PC-9 (cell line): ENCODE results near the gene EPB41L4B. TPM values are rescaled to one million over a fixed set of nuclear protein-coding genes. Genes with fewer than 3 reads are reported as not detected.

ENCODE experiments used
- BruUV-seq: library from RNA; stranded (reverse); fragments of 400-500 nt; replicated peaks from 2 replicates; lab custom pipeline; 2021; lab: Mats Ljungman, UMichigan
- CTCF ChIA-PET: fragments of 300-600 bp; sonication (Branson Sonifier 250); formaldehyde crosslinking; loops from one replicate; lab custom pipeline; 2022; ENCODE audit warnings: antibody characterized with exemption; lab: Charles Lee
- POLR2A ChIA-PET: fragments of 300-600 bp; sonication (Branson Sonifier 250); formaldehyde crosslinking; loops from one replicate; lab custom pipeline; 2022; ENCODE audit warnings: antibody characterized with exemption; ENCODE audit not compliant: unreplicated experiment; lab: Charles Lee
- DNase-seq, 2 experiments: peaks; one replicate each; pipeline versions ENCODE4 v3.0.0 to v3.0.0-alpha.2; 2015 to 2022; ENCODE audit warnings: mixed read lengths in 1 of 2
- H2AFZ ChIP-seq: fragments of 200-600 bp; sonication (generic); 2 replicates; pipeline ENCODE4 v1.8.1; 2017; ENCODE audit warnings: antibody characterized with exemption
- H3F3A ChIP-seq: fragments of 200-600 bp; sonication (generic); 2 replicates; pipeline ENCODE4 v1.8.1; 2017; ENCODE audit warnings: antibody characterized with exemption, mild to moderate bottlenecking, low read depth; ENCODE audit not compliant: insufficient read depth
- H3K27ac ChIP-seq: fragments of 200-600 bp; sonication (generic); 2 replicates; pipeline ENCODE4 v1.6.1; 2016; ENCODE audit warnings: mixed run types
- H3K27me3 ChIP-seq: fragments of 200-600 bp; sonication (generic); 2 replicates; pipeline ENCODE4 v1.6.1; 2016; ENCODE audit warnings: low read depth, mixed run types; ENCODE audit not compliant: insufficient read depth
- H3K36me3 ChIP-seq: fragments of 200-600 bp; sonication (generic); 2 replicates; pipeline ENCODE4 v1.6.1; 2016; ENCODE audit warnings: low read depth, mixed run types
- H3K4me1 ChIP-seq: fragments of 200-600 bp; sonication (generic); replicated peaks from 2 replicates; pipeline ENCODE4 v1.6.1; 2016; ENCODE audit warnings: mixed run types; ENCODE audit not compliant: insufficient read depth
- H3K4me2 ChIP-seq: fragments of 200-600 bp; sonication (generic); 2 replicates; pipeline ENCODE4 v1.6.1; 2017; ENCODE audit warnings: mixed run types
- H3K4me3 ChIP-seq: fragments of 200-600 bp; sonication (generic); 2 replicates; pipeline ENCODE4 v1.6.1; 2016; ENCODE audit warnings: mixed run types
- H3K79me2 ChIP-seq: fragments of 200-600 bp; sonication (generic); 2 replicates; pipeline ENCODE4 v1.6.1; 2017; ENCODE audit warnings: low read depth, mixed run types
- H3K9me2 ChIP-seq: fragments of 200-600 bp; sonication (generic); 2 replicates; pipeline ENCODE4 v1.8.1; 2017; ENCODE audit warnings: mild to moderate bottlenecking; ENCODE audit not compliant: insufficient read depth
- H3K9me3 ChIP-seq: fragments of 200-600 bp; sonication (generic); 2 replicates; pipeline ENCODE4 v1.8.1; 2016; ENCODE audit warnings: low read depth; ENCODE audit not compliant: insufficient read depth
- H4K20me1 ChIP-seq: fragments of 200-600 bp; sonication (generic); 2 replicates; pipeline ENCODE4 v1.8.1; 2017; ENCODE audit not compliant: insufficient read depth
- CTCF ChIP-seq: fragments of 200-600 bp; sonication (generic); conservative IDR thresholded peaks from 2 replicates; pipeline ENCODE4 v1.6.1; 2017; ENCODE audit warnings: mixed run types, antibody characterized with exemption, mild to moderate bottlenecking, moderate library complexity
- EZH2 ChIP-seq: fragments of 200-600 bp; sonication (generic); IDR thresholded peaks from 2 replicates; pipeline ENCODE4 v1.8.0; 2017; ENCODE audit warnings: antibody characterized with exemption, low read depth
- intact Hi-C: fragments of 100-400 bp; cut with micrococcal nuclease; formaldehyde crosslinking; loops from one replicate; pipeline ENCODE4 v1.10.0; 2022; ENCODE audit not compliant: unreplicated experiment
- total RNA-seq: library from RNA; stranded (reverse); gene quantifications from 2 replicates; pipeline ENCODE4 v1.2.3, GENCODE V29; 2021

Gene EPB41L4B
- total RNA-seq, 1 experiment from 2014 or later, result 4.2 TPM

GRCh38 chr9:109229682-109230081, 91.2 kb downstream of the EPB41L4B start:
- Histone ChIP-seq H3F3A (peaks cover 16% of the 10 kb centered on the region), H3K9me2 (0 out of 2 replicates have a peak, but pooled peaks cover 4% of the 10 kb centered on the region), H3K4me3 (no peak overlapping the region), H3K36me3 (no peaks in the 10 kb centered on the region), H3K9me3 (no peaks in the 10 kb centered on the region), H3K79me2 (no peaks in the 10 kb centered on the region), H2AFZ (no peak overlapping the region), H4K20me1 (no peaks in the 10 kb centered on the region; the same call in 1 of the 2 replicates), H3K27ac (no peak overlapping the region), H3K4me1 (peaks cover 18% of the 10 kb centered on the region), H3K27me3 (no peaks in the 10 kb centered on the region), H3K4me2 (no peak overlapping the region)
- no peak for TF ChIP-seq EZH2
- no peak for TF ChIP-seq CTCF
- intact Hi-C loops, result no loop called here
- POLR2A ChIA-PET, result no interaction called here
- CTCF ChIA-PET, result no interaction called here
- BruUV-seq, result no TSS peak
- DNase-seq, result no peak

- H3K9me2 ChIP-seq, result 0 out of 2 replicates have a peak, but pooled peaks cover 4% of the 10 kb centered on the region
- H3K4me2 ChIP-seq, result no peak overlapping the region
- no peaks in the 10 kb centered on the region; the same call in 1 of the 2 replicates for H4K20me1 ChIP-seq
- CTCF ChIA-PET, result interaction anchor here (0.6 kb wide), 1 partner anchor 653 kb away, joined by 6 read pairs; no protein-coding TSS in a partner anchor
- H3K79me2 ChIP-seq, result no peaks in the 10 kb centered on the region
- H3K4me3 ChIP-seq, result no peak overlapping the region
- BruUV-seq, result no TSS peak
- TF ChIP-seq EZH2, result no peak
- no peak for TF ChIP-seq CTCF
- H3K27me3 ChIP-seq, result no peaks in the 10 kb centered on the region
- peaks cover 13% of the 10 kb centered on the region for H3F3A ChIP-seq
- H3K9me3 ChIP-seq, result no peaks in the 10 kb centered on the region
- no peak for DNase-seq
- intact Hi-C loops, result no loop called here
- H2AFZ ChIP-seq, result no peak overlapping the region
- POLR2A ChIA-PET, result no interaction called here
- H3K36me3 ChIP-seq, result no peaks in the 10 kb centered on the region
- H3K27ac ChIP-seq, result no peak overlapping the region
- peaks cover 18% of the 10 kb centered on the region for H3K4me1 ChIP-seq
These were observed 92.7 kb downstream of the EPB41L4B start for GRCh38 chr9:109228093-109228642.

GRCh38 chr9:109225629-109226028, 95.2 kb downstream of the EPB41L4B start:
- no peaks in the 10 kb centered on the region for H3K9me3 ChIP-seq
- H3K4me1 ChIP-seq, result no peaks in the 10 kb centered on the region
- H3K36me3 ChIP-seq, result no peaks in the 10 kb centered on the region
- no peaks in the 10 kb centered on the region for H4K20me1 ChIP-seq
- TF ChIP-seq CTCF (no peak), EZH2 (no peak)
- H2AFZ ChIP-seq, result no peak overlapping the region
- H3K27me3 ChIP-seq, result no peaks in the 10 kb centered on the region
- BruUV-seq, result no TSS peak
- H3K4me3 ChIP-seq, result no peak overlapping the region
- ChIA-PET POLR2A (no interaction called here), CTCF (no interaction called here)
- intact Hi-C loops, result no loop called here
- DNase-seq, result no peak
- no peak overlapping the region for H3K4me2 ChIP-seq
- H3F3A ChIP-seq, result no peaks in the 10 kb centered on the region
- H3K9me2 ChIP-seq, result 0 out of 2 replicates have a peak, but pooled peaks cover 4% of the 10 kb centered on the region
- no peaks in the 10 kb centered on the region for H3K79me2 ChIP-seq
- H3K27ac ChIP-seq, result no peak overlapping the region
